ENCODE data around the gene CCND3.

Gene CCND3

DNA sequence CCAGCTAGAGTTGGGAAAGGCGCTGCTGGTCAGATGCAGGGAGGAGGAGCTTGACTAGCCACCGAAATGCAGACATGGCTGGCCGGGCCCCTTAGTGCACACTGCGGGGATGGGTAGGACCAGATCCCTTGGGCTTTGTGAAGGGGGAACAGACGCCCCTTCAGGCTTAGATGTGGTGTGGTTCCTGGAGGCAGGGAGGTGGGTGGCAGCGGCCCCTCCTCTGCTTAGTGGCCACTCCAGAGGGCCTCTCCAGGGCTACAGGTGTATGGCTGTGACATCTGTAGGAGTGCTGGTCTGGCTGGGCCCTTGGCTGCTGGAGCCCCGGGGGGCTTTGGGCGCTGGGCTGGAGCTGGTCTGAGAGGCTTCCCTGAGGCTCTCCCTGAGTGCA is 5.9 kb downstream of the CCND3 start:
- Histone ChIP-seq H3K9ac (ENCODE audit: low read depth, low read length) (no peak overlapping the region), H3K4me1 (ENCODE audit: insufficient read depth, low read length) (peaks cover 21% of the 10 kb centered on the region), H3K36me3 (ENCODE audit: insufficient read depth, low read depth, low read length) (peaks cover 59% of the 10 kb centered on the region), H3K27me3 (ENCODE audit: insufficient read depth, low read length) (peaks cover 11% of the 10 kb centered on the region; the same call in 1 of the 2 replicates), H3K9me3 (ENCODE audit: insufficient read depth, low read depth, low read length) (no peaks in the 10 kb centered on the region), H3K4me3 (ENCODE audit: low read length) (no peak overlapping the region), H3K27ac (ENCODE audit: low read length) (no peak overlapping the region)

DNA sequence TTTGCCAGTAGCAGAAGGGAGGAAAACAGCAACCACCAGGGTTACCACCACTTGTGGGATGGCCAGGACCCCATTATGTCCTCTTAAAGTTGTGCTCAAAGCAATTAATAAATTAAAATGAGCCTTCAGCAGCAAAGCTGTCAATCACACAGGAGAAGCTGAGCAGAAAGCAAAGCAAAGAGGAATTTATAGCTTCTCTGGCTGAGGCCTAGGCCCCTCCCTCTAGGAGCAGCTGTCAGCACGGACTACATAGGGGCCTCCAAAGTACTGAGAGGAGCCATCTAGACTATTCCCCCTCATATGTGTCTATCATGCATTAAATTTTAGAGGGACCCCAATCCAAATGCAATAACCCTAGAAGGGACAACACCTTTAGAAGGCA is 6.4 kb downstream of the CCND3 start:
- H3K27ac ChIP-seq (ENCODE audit: low read length), result no peak overlapping the region
- peaks cover 6% of the 10 kb centered on the region; the same call in 1 of the 2 replicates for H3K27me3 ChIP-seq (ENCODE audit: insufficient read depth, low read length)
- no peaks in the 10 kb centered on the region for H3K9me3 ChIP-seq (ENCODE audit: insufficient read depth, low read depth, low read length)
- peaks cover 20% of the 10 kb centered on the region for H3K4me1 ChIP-seq (ENCODE audit: insufficient read depth, low read length)
- no peak overlapping the region for H3K4me3 ChIP-seq (ENCODE audit: low read length)
- H3K9ac ChIP-seq (ENCODE audit: low read depth, low read length), result no peak overlapping the region
- H3K36me3 ChIP-seq (ENCODE audit: insufficient read depth, low read depth, low read length), result peaks cover 64% of the 10 kb centered on the region

DNA sequence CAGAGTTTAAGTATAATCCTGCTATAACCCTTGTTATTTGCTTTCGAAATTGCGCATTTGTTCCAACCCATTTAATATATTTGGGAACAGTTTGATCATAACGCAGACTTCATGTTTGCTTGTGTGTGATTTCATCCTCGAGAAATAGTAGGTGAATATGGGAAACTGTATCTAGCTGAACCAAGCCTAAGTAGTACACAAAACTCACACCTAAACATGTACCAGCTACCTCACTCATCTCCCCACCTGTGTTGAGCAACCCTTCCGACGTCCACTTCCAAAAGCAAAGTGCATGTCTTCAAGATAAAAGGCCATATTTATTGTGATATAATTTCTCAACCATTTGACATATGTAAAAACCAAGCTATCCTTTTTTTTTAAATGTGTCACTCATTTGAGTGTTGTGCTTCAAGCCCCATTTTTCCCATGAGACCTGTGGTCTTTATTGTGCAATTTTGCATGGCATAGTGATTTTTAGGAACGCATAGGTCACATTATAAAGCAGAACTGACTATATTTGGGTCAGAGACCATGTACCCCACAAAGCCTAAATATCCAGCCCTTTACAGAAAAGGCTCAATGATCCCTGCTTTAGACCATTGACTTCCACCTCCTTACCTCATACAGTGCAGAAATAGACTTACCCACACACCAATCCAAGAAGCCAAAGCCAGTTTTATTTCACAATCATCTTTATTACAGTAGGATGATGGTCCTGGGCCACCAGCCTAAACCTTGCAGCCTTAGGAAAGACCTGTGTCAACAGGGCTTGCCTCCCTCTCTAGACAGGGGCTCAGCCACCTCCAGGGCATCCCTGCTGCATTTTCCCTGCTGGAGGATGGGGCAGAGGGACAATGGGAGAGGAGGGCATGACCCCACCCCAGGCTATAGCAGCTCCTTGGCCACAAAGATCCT is 7.1 kb downstream of the CCND3 start:
- Histone ChIP-seq H3K9me3 (ENCODE audit: insufficient read depth, low read depth, low read length) (no peaks in the 10 kb centered on the region), H3K27me3 (ENCODE audit: insufficient read depth, low read length) (no peaks in the 10 kb centered on the region), H3K36me3 (ENCODE audit: insufficient read depth, low read depth, low read length) (peaks cover 71% of the 10 kb centered on the region), H3K4me1 (ENCODE audit: insufficient read depth, low read length) (peaks cover 13% of the 10 kb centered on the region), H3K27ac (ENCODE audit: low read length) (no peak overlapping the region), H3K9ac (ENCODE audit: low read depth, low read length) (no peak overlapping the region), H3K4me3 (ENCODE audit: low read length) (no peak overlapping the region)

DNA sequence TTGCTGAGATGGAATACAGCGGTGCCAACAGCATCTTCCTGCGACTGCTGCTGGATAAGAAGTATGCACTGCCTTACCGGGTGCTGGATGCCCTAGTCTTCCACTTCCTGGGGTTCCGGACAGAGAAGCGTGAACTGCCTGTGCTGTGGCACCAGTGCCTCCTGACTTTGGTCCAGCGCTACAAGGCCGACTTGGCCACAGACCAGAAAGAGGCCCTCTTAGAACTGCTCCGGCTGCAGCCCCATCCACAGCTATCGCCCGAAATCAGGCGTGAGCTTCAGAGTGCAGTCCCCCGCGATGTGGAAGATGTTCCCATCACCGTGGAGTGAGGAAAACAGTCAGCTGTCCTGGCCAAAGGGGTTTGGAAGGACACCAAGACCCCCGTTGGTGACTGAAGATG is 9.2 kb downstream of the CCND3 start:
- H3K9ac ChIP-seq (ENCODE audit: low read depth, low read length), result no peak overlapping the region
- H3K9me3 ChIP-seq (ENCODE audit: insufficient read depth, low read depth, low read length), result no peaks in the 10 kb centered on the region
- H3K36me3 ChIP-seq (ENCODE audit: insufficient read depth, low read depth, low read length), result peaks cover 92% of the 10 kb centered on the region
- no peak overlapping the region for H3K4me3 ChIP-seq (ENCODE audit: low read length)
- no peak overlapping the region for H3K27ac ChIP-seq (ENCODE audit: low read length)
- no peaks in the 10 kb centered on the region for H3K4me1 ChIP-seq (ENCODE audit: insufficient read depth, low read length)
- H3K27me3 ChIP-seq (ENCODE audit: insufficient read depth, low read length), result no peaks in the 10 kb centered on the region

DNA sequence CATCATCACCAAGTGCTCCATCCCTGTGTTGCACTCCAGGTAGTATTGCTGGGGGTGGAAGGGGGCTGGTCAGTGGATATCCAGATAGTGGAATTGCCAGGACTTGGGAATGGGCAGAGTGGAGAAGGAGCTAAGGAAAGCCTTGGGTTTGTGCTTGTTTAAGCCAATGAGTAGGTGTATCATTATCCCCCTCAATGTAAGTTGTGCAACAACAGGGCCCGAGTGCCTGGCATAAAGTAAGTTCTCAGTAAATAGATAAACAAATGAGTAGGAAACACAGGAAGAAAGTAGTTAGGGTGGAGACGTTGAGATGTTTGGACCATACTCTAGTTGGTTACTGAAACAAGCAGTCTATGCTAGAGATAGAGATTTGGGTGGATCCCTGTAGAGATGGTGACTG is 9.8 kb downstream of the CCND3 start:
- Histone ChIP-seq H3K9me3 (ENCODE audit: insufficient read depth, low read depth, low read length) (no peaks in the 10 kb centered on the region), H3K4me3 (ENCODE audit: low read length) (no peak overlapping the region), H3K4me1 (ENCODE audit: insufficient read depth, low read length) (no peaks in the 10 kb centered on the region), H3K27me3 (ENCODE audit: insufficient read depth, low read length) (no peaks in the 10 kb centered on the region), H3K9ac (ENCODE audit: low read depth, low read length) (no peak overlapping the region), H3K27ac (ENCODE audit: low read length) (no peak overlapping the region), H3K36me3 (ENCODE audit: insufficient read depth, low read depth, low read length) (peaks cover 93% of the 10 kb centered on the region)

DNA sequence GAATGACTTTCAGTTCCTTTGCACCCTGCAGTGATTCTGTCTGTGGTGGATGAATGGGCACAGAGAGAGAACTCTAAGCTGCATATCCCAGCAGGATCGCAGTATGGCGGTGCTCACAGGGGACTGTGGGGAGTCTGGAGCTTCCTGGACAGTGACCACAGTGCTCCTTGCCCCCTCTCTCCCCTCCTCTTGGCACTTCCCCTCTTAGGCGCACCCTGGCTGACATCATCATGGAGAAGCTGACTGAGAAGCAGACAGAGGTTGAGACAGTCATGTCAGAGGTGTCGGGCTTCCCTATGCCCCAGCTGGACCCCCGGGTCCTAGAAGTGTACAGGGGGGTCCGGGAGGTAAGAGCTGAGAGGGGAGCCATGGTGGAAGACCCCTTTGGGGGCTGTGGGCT is 11.7 kb downstream of the CCND3 start:
- no peaks in the 10 kb centered on the region for H3K9me3 ChIP-seq (ENCODE audit: insufficient read depth, low read depth, low read length)
- H3K4me3 ChIP-seq (ENCODE audit: low read length), result no peak overlapping the region
- peaks cover 89% of the 10 kb centered on the region for H3K36me3 ChIP-seq (ENCODE audit: insufficient read depth, low read depth, low read length)
- no peaks in the 10 kb centered on the region for H3K27me3 ChIP-seq (ENCODE audit: insufficient read depth, low read length)
- H3K27ac ChIP-seq (ENCODE audit: low read length), result no peak overlapping the region
- no peak overlapping the region for H3K9ac ChIP-seq (ENCODE audit: low read depth, low read length)
- H3K4me1 ChIP-seq (ENCODE audit: insufficient read depth, low read length), result no peaks in the 10 kb centered on the region

DNA sequence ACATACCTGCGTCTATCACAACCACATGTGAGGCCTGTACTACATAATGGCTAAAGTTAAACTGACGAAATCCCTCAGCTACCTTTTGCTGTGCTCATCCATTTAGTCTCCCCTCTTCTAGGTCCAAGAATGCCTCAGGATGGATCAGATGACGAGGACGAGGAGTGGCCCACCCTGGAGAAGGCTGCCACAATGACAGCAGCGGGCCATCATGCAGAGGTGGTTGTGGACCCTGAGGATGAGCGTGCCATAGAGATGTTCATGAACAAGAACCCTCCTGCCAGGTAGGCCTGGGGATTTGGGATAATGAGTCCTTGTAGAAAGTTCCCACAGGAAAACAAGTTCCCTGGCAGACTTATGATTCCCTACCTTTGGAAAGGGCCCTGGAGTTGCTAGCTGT is 14.4 kb downstream of the CCND3 start:
- no peaks in the 10 kb centered on the region for H3K27me3 ChIP-seq (ENCODE audit: insufficient read depth, low read length)
- no peak overlapping the region for H3K9ac ChIP-seq (ENCODE audit: low read depth, low read length)
- peaks cover 5% of the 10 kb centered on the region for H3K4me1 ChIP-seq (ENCODE audit: insufficient read depth, low read length)
- H3K4me3 ChIP-seq (ENCODE audit: low read length), result no peak overlapping the region
- H3K9me3 ChIP-seq (ENCODE audit: insufficient read depth, low read depth, low read length), result no peaks in the 10 kb centered on the region
- H3K27ac ChIP-seq (ENCODE audit: low read length), result no peak overlapping the region
- H3K36me3 ChIP-seq (ENCODE audit: insufficient read depth, low read depth, low read length), result peaks cover 82% of the 10 kb centered on the region

DNA sequence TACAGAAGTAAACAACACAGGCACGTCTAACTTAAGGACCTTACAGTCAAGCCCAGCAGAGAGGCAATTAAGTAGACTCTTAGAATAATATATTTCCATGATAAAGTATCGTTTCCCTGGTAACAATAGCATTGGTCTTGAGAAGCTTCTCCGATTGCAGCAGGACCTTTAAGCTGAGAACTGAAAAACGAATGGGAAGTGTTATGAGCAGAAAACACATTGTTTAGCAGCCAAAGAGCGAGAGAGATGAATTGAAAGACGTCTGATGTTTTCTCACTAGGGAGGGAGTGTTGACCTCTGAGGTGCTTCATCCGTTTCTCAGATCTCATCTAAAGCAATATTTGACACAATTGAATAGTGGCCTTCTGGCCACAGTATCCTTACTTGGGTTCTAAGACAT is 19.5 kb downstream of the CCND3 start:
- Histone ChIP-seq H3K36me3 (ENCODE audit: insufficient read depth, low read depth, low read length) (peaks cover 31% of the 10 kb centered on the region), H3K9me3 (ENCODE audit: insufficient read depth, low read depth, low read length) (no peaks in the 10 kb centered on the region), H3K4me1 (ENCODE audit: insufficient read depth, low read length) (peaks cover 10% of the 10 kb centered on the region), H3K9ac (ENCODE audit: low read depth, low read length) (peak overlapping the region; percentile 97), H3K27ac (ENCODE audit: low read length) (peak overlapping the region; percentile 91), H3K4me3 (ENCODE audit: low read length) (peak overlapping the region; percentile 95), H3K27me3 (ENCODE audit: insufficient read depth, low read length) (no peaks in the 10 kb centered on the region)

DNA sequence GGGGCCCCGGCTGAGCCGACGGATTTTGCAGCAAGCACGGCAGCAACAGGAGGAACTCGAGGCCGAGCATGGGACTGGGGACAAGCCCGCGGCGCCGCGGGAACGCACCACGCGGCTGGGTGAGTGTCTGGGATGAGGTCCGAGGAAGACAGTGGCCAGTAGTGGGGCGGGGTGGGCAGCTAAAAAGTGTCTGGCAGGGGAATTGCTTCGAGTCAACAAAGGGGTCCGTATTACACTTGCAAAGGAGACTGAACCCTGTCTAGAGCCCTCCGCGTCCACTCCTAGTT is 20.0 kb downstream of the CCND3 start:
- Histone ChIP-seq H3K36me3 (ENCODE audit: insufficient read depth, low read depth, low read length) (peaks cover 29% of the 10 kb centered on the region), H3K4me1 (ENCODE audit: insufficient read depth, low read length) (peaks cover 10% of the 10 kb centered on the region), H3K27ac (ENCODE audit: low read length) (peak overlapping the region; percentile 91), H3K4me3 (ENCODE audit: low read length) (peak overlapping the region; percentile 95), H3K9me3 (ENCODE audit: insufficient read depth, low read depth, low read length) (no peaks in the 10 kb centered on the region), H3K9ac (ENCODE audit: low read depth, low read length) (peak overlapping the region; percentile 97), H3K27me3 (ENCODE audit: insufficient read depth, low read length) (no peaks in the 10 kb centered on the region)

DNA sequence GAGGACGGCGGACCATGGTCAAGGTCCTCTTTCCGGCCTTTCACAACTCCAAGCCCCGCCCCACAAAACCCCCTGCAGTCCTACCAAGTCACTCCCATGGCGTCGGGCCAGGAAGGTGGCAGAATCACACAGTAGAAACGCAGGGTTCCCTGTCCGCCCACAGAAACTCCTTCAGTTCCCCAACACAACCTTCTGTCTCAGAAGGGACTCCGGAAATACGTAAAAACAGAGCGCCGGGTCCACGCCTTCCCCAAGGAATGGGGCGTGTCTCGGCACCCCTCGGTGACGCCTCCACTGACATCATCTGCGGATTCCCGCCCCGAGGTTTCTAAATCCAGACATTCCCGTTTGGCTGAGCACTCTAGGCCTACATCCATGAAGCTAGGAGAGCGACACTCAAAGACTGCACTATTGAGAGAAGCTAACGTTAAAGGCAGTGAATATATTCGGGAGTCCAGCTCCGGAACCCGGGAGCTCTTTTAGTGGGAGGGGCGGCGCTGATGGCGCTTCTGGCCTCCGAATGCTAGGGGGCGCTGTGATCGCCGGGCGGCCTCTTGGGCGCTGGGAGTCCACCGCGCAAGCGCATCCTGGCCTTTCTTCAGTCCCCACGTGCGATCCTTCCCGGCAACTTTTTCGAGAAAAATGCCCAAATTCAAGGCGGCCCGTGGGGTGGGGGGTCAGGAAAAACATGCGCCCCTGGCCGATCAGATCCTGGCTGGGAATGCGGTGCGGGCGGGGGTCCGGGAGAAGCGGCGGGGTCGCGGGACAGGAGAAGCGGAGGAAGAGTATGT is 20.5 kb downstream of the CCND3 start, which contains the start of the genes BYSL and MED20:
BYSL (plus strand) TSS at position 579 of the 791 bp plus-strand sequence; CDS start at position 643, 64 bp downstream.
MED20 (minus strand) TSS at position 219 of the 791 bp plus-strand sequence; CDS start at position 98, 121 bp downstream.
- Histone ChIP-seq H3K9ac (ENCODE audit: low read depth, low read length) (peak within 1 kb of the TSS; percentile 97), H3K9me3 (ENCODE audit: insufficient read depth, low read depth, low read length) (no peaks in the 10 kb centered on the region), H3K36me3 (ENCODE audit: insufficient read depth, low read depth, low read length) (peaks cover 31% of the 10 kb centered on the region), H3K4me3 (ENCODE audit: low read length) (peak within 1 kb of the TSS; percentile 95), H3K27me3 (ENCODE audit: insufficient read depth, low read length) (no peaks in the 10 kb centered on the region), H3K27ac (ENCODE audit: low read length) (peak within 1 kb of the TSS; percentile 91), H3K4me1 (ENCODE audit: insufficient read depth, low read length) (peaks cover 10% of the 10 kb centered on the region)

DNA sequence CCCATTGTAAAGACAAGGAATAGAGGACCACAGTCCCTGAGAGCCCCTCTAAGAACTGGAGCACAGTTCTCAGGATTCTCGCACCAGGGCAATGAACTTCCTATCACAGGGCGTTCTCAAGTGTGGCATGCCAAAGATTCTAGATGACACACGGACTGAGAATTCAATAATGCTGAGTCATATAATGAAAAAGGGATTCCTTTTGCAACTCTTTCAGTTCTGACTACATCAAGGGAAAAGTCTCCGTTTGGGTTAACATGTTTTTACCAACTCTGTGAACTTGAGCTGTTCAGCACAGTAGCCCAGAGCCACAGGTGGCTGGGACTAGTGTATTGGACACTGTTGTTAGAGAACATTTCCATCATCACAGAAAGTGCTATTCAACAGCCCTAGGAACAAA is 24.1 kb downstream of the CCND3 start:
- no peak overlapping the region for H3K9ac ChIP-seq (ENCODE audit: low read depth, low read length)
- H3K27me3 ChIP-seq (ENCODE audit: insufficient read depth, low read length), result no peaks in the 10 kb centered on the region
- peaks cover 9% of the 10 kb centered on the region for H3K4me1 ChIP-seq (ENCODE audit: insufficient read depth, low read length)
- no peak overlapping the region for H3K4me3 ChIP-seq (ENCODE audit: low read length)
- no peak overlapping the region for H3K27ac ChIP-seq (ENCODE audit: low read length)
- H3K36me3 ChIP-seq (ENCODE audit: insufficient read depth, low read depth, low read length), result peaks cover 32% of the 10 kb centered on the region
- H3K9me3 ChIP-seq (ENCODE audit: insufficient read depth, low read depth, low read length), result no peaks in the 10 kb centered on the region
